HG03039 (cell line): ENCODE results near the gene PPP4R3B.

Experiments used
- ATAC-seq: cut with Tn5 transposase; IDR thresholded peaks from one replicate; pipeline ENCODE4 v1.9.1; 2021; ENCODE audit warnings: mild to moderate bottlenecking, moderate library complexity; ENCODE audit not compliant: unreplicated experiment

Gene PPP4R3B

DNA sequence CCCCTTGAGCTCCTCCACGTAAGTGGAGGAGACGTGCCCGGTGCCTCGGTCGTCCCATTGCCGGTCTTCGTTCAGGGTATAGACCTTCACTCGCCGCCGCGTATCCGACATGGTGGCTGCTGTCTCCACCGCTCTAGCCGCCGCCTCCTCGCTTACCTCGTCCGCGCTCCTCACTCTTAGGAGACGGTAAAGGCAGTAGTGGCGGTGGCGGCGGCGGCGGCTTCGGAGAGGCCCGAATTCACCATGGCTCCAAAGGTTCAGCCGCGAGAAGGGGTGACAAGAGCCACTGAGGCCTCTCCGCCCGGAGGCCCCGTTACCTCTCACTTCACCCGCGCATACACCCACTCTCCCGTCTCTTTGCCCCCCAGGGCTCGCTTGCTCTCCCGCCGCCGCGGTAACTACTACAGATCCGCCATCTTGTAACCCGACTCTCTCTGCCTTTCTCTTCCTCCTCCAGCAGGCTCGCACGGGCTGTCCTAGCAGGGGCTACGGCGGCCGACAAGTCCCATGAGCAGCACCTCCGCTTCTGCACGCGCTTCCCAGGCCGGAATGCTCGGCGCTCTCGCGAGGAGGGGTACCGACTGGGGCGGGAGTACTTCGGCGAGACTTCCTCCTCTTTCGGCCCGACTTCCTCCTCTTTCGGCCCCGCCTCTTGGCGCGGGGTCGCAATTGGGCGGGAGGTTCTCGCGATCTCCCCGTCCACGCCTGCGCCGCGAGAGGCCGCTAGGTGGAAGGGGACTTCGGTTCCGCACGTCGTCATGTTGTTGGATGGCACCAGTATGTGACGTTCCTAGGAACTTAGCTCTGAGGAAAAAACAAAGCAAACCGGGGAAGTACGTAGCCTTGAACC lies at the start of gene PPP4R3B:
Gene PPP4R3B (minus strand): TSS at position 448 of the 850 bp plus-strand sequence. CDS start 337 bp downstream, at position 111.
- peak; percentile 84 for ATAC-seq

DNA sequence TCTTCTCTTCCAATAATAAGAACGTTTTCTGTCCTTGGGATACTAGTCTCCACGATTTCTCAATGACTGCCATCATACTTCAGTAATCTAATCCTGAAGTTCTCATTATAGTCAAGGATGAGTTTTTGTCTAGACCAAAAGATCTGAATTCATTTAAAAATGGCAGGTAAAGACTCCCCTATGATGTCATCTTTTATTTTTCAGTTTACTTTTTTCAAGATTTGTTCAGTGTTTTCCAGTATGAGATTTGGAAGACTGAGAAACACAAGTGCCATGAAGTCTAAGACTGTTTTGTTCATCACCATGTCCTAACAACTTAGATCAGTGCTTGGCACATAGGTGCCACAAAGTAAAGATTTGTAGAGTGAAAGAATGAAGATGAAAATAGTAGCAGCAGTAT lies 35.8 kb upstream of the PPP4R3B start:
- ATAC-seq = no peak

- ATAC-seq = no peak
Observed at GRCh38 chr2:55649211-55649610, 31.8 kb upstream of the PPP4R3B start.

GRCh38 chr2:55636831-55637230 lies 19.4 kb upstream of the PPP4R3B start:
- no peak for ATAC-seq

- no peak for ATAC-seq
Observed at GRCh38 chr2:55628931-55629330, 11.5 kb upstream of the PPP4R3B start.

DNA sequence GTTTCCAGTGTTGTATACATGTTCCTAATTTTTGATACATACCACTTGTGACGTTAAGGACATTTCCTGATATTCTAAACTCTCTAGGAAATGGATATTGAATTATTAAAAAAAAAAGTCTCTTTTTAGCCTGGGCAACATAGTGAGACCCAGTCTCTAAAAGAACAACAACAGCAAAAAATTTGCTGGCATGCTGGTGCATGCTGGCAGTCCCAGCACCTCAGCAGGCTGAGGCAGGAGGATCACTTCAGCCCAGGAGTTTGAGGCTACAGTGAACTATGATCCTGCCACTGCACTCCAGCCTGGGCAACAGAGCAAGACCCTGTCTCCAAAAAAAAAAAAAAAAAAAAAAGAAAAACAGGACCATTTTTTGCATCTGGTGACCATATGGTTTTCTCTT lies 10.5 kb upstream of the PPP4R3B start:
- ATAC-seq = no peak

DNA sequence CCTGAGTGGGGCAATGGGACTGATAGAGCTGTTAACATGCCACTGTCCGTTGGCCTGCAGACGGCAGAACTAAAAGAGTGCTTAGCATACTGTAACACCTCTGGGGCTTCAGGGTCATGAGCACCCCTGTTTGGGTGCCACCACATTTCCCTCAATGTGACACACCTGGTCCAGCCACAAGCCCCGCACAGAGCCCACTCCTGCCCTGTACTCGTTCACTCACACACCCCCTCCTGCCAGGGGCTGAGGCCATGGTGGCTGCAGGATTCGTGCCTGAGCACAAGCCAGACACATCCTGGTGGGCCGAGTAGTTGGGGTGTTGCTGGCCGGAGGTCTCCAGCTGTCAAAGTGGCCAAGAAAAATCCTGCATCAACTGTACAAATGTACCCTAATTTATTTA lies 4.4 kb upstream of the PPP4R3B start:
- no peak for ATAC-seq

GRCh38 chr2:55620123-55620779 lies 2.8 kb upstream of the PPP4R3B start:
- ATAC-seq = no peak

DNA sequence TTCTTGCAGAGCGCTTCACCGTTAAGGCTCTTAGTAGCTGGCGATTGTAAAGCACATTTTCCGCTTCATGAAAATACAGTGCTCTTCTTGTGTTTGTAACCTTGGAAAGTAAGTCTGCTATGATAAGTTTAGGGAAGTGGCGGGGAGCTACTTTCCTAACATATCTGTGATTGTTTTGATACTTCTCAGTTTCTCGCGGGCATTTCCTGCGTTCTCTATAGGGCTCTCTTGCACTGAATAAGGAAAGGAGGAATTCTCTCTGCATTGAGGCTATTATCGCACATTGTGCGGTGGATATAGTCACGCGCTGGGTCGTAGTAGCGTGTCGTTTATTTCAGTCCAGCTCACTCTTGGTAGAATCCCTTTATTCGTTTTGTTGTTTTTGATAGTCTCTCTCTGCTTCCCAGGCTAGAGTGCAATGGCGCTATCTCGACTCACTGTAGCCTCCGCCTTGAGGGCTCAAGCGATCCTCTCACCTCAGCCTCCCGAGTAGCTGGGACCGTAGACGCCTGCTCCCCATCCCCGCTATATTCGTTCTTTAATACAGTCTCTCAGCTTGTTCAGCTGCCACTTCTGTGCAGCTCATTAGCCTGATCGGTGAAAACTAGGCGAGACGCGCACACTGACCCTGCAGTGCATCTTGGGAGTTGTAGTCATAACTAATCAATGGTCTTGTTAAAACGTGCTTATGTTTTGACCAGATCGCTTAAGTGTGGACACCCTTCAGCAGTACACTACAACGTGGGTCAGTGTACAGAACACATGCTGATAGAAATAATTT lies 1.0 kb upstream of the PPP4R3B start:
- ATAC-seq = peak; percentile 34

DNA sequence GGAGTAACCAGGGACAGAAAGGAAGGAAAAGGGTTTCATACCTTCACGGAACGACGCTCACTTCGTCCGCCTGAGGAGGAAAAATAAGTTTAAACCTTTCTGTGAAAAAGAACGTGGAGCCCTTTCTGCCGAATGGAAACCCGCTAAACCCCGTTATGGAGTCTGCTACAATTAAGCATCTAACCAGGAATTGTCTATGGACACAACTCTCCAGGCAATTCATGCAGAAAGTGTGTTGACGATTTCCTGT lies 528 bp upstream of the PPP4R3B start:
- no peak for ATAC-seq

GRCh38 chr2:55616551-55617174 lies 759 bp downstream of the PPP4R3B start:
- peak; percentile 1 for ATAC-seq

DNA sequence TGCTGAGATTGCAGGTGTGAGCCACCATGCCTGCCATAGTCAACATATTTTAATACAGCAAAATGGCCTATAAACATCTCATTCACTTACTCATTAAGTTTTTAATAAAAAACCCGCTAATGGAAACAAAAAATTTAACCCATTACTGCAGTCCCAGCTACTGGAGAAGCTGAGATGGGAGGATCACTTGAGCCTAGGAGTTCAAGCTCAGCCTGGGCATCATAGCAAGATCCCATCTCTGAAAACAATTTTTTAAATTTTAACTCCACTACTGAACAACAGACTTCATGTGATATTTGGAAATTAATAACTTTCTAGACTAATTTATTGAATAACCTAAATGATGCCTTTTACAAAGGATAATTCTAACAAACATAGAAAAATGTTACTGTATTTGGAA lies 5.4 kb downstream of the PPP4R3B start:
- no peak for ATAC-seq

DNA sequence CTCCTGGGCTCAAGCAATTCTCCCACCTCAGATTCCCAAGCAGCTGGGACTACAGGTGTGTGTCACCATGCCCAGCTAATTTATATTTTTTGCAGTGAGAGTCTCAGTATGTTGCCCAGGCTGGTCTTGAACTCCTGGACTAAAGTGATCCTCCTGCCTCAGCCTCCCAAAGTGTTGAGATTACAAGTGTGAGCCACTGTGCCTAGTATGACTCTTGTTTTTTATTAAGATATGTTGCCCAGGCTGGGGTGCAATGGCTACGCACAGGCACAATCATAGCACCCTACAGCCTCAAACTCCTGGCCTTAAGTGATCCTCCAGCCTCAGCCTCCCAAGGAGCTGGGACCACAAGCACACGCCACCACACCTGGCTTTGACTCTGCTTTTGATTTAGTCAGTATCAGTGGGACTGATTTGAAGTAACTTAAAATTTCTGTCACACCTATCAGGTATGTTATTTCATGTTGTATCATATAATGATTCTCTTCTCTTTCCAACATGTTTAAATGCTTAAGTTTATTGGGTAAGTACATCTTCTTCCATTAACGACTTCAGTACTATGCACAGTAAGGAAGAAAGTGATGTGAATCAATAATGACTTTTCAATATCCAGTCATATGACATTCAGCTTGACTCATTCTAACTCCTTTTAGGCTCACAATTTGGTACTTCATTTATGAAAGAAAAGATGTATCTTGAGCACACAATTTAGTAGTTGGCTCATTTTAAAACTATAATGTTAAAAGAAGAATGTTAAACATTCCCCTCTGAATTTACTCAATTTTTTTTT lies 6.3 kb downstream of the PPP4R3B start:
- no peak for ATAC-seq

GRCh38 chr2:55609938-55610578 lies 7.4 kb downstream of the PPP4R3B start:
- ATAC-seq = no peak

DNA sequence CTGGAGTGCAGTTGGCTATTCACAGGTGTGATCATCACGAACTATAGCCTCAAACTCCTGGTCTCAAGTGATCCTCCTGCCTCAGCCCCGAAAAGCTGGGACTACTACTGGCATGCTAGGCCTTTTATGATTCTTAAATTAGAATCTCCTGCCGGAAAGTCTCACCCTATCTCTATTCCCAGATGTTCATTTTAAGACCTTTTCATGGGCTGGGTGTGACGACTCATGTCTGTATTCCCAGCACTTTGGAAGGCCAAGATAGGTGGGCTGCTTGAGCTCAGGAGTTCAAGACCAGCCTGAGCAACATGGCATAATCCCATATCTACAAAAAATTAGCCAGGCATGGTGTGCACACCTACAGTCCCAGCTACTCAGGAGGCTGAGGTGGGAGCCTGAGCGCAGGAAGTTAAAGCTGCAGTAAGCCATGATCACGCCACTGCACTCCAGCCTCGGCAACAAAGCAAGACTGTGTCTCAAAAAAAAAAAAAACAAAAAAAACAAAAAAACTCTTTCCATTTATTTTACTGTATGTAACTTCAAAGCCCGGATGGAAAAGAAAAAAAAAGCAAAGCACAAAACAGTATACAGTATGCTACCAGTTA lies 8.1 kb downstream of the PPP4R3B start:
- no peak for ATAC-seq

DNA sequence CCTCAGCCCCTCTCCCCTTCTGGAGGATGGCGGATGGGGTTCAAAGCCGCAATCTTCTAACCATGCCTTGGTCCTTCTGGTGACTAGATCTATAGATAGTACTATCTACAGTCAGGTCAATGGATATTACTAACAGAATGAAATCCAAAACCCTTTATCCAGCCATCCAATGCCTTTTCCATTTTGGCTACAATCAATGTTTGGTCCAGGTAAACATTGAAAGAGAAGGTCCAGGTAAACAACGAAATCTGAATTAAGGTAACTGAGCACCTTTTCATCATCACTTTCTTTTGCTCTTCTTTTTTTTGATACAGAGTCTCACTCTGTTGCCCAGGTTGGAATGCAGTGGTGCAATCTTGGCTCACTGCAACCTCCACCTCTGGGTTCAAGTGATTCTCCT lies 9.7 kb downstream of the PPP4R3B start:
- no peak for ATAC-seq

DNA sequence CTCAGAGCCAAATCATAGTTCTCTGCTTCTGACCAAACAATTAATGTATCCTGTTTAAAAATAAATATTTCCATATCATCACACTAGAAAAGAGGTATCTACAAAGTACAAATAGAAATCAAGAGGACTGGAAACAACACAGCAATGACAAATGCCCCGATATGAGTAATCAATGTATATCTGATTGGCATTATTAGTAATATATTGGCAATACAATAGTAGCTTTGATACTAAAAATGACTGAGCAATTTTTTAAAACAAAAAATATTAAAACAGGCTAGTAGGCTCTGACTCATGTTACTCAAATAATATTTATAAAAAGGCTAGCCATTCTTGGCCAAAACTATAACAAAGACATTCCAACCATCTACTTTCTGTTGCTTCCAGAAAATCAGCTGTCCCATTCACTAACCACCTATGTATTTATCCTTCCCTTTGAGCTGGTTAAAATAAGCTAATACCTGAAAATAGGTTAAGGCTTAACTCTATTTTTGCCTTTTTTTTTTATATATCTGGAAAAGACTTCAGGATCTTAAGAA lies 13.3 kb downstream of the PPP4R3B start:
- no peak for ATAC-seq

GRCh38 chr2:55601849-55602248 lies 15.6 kb downstream of the PPP4R3B start:
- no peak for ATAC-seq

DNA sequence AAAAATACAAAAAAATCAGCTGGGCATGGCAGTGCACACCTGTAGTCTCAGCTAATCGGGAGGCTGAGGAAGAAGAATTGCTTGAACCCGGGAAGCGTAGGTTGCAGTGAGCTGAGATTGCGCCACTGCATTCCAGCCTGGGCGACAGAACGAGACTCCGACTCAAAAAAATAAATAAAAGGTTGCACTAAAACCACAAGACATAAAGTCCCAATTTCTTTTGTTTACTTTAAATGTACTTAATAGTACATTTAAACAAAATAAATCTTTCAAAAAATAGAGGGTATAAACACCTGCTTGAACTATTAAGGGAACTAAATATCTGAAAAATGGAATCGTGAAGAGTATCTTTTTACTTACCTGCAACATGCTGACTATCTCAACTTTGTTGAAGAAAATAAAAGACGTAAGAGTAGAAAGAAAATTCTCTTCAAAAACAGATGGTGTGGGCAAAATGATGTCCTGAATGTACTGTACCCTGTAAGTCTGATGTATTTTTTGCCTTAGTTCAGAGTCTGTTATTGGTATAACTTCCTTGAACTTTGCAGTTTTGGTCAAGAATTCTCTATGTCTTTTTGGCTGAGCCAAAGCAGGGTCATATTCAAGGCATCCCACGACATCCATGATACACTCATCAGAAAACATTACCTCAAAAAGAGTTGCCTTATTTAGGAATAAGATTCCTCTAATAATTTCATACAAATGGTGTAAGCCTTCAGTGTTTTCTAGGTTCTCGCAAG lies 19.2 kb downstream of the PPP4R3B start:
- ATAC-seq = no peak
